IMR-90 (cell line): ENCODE results near the gene AS3MT. TPM values are rescaled to one million over a fixed set of nuclear protein-coding genes. Genes with fewer than 3 reads are reported as not detected.

Source experiments
- ATAC-seq: fragments of 200-7000 bp; cut with Tn5 transposase; 2 replicates; pipeline ENCODE4 v1.9.1; 2020; ENCODE audit warnings: low read depth, mild to moderate bottlenecking, moderate library complexity
- BruUV-seq: library from RNA; stranded (reverse); fragments of 400-500 nt; replicated peaks from 2 replicates; lab custom pipeline; 2021; lab: Mats Ljungman, UMichigan
- CTCF ChIA-PET: fragments of 300-600 bp; formaldehyde crosslinking; extraction: SDS; loops from one replicate; lab custom pipeline; 2021; ENCODE audit warnings: antibody characterized with exemption; lab: Yijun Ruan, JAX
- POLR2A ChIA-PET: fragments of 300-600 bp; sonication (Branson Sonifier 250); formaldehyde crosslinking; loops from one replicate; lab custom pipeline; 2022; ENCODE audit warnings: antibody characterized with exemption; ENCODE audit not compliant: unreplicated experiment; lab: Charles Lee
- DNase-seq: peaks from one replicate; pipeline ENCODE4 v3.0.0; 2013
- H2AFZ ChIP-seq: replicated peaks from 2 replicates; pipeline ENCODE3; 2013; ENCODE audit warnings: low read length, mild to moderate bottlenecking; ENCODE audit not compliant: poor library complexity
- H2AK5ac ChIP-seq: 2 replicates; pipeline ENCODE4 v1.6.1; 2013; ENCODE audit warnings: low read depth, low read length, inconsistent platforms
- H2AK9ac ChIP-seq: replicated peaks from 2 replicates; pipeline ENCODE3; 2013; ENCODE audit warnings: mild to moderate bottlenecking, low read depth, low read length, moderate library complexity; ENCODE audit not compliant: poor library complexity
- H2BK120ac ChIP-seq: 2 replicates; pipeline ENCODE4 v1.6.1; 2013; ENCODE audit warnings: low read depth, low read length, inconsistent platforms
- H2BK15ac ChIP-seq: 3 replicates; pipeline ENCODE4 v1.6.1; 2013; ENCODE audit warnings: low read depth, low read length, inconsistent platforms
- H2BK20ac ChIP-seq: 2 replicates; pipeline ENCODE4 v1.6.1; 2013; ENCODE audit warnings: low read depth, mild to moderate bottlenecking, inconsistent platforms, low read length, moderate library complexity
- H2BK5ac ChIP-seq: 2 replicates; pipeline ENCODE4 v1.6.1; 2013; ENCODE audit warnings: mild to moderate bottlenecking, low read depth, low read length, inconsistent platforms; ENCODE audit not compliant: poor library complexity, severe bottlenecking
- H3K14ac ChIP-seq: replicated peaks from 2 replicates; pipeline ENCODE4 v1.6.1; 2013; ENCODE audit warnings: low read depth, low read length, inconsistent platforms
- H3K18ac ChIP-seq: 2 replicates; pipeline ENCODE4 v1.6.1; 2013; ENCODE audit warnings: low read depth, low read length, control low read depth
- H3K23ac ChIP-seq: 2 replicates; pipeline ENCODE4 v1.6.1; 2013; ENCODE audit warnings: low read depth, low read length, inconsistent platforms
- H3K27ac ChIP-seq: 2 replicates; pipeline ENCODE4 v1.5.1; 2013; ENCODE audit warnings: mild to moderate bottlenecking, control low read depth, low read length; ENCODE audit not compliant: insufficient read depth
- H3K27me3 ChIP-seq: 2 replicates; pipeline ENCODE4 v1.6.1; 2013; ENCODE audit warnings: low read length; ENCODE audit not compliant: control insufficient read depth, insufficient read depth
- H3K36me3 ChIP-seq: 2 replicates; pipeline ENCODE4 v1.6.1; 2013; ENCODE audit warnings: low read length, mixed read lengths; ENCODE audit not compliant: control insufficient read depth, insufficient read depth
- H3K4ac ChIP-seq: 2 replicates; pipeline ENCODE4 v1.6.1; 2013; ENCODE audit warnings: low read depth, low read length, inconsistent platforms
- H3K4me1 ChIP-seq: 2 replicates; pipeline ENCODE4 v1.6.1; 2013; ENCODE audit warnings: low read length, mixed read lengths; ENCODE audit not compliant: control insufficient read depth, insufficient read depth
- H3K4me2 ChIP-seq: 2 replicates; pipeline ENCODE4 v1.6.1; 2013; ENCODE audit warnings: low read depth, mild to moderate bottlenecking, control low read depth, low read length, moderate library complexity
- H3K4me3 ChIP-seq: 2 replicates; pipeline ENCODE4 v1.5.1; 2013; ENCODE audit warnings: low read depth, mild to moderate bottlenecking, control low read depth, low read length, moderate library complexity; ENCODE audit not compliant: insufficient read depth
- H3K56ac ChIP-seq: 2 replicates; pipeline ENCODE4 v1.6.1; 2013; ENCODE audit warnings: low read length, inconsistent platforms; ENCODE audit not compliant: insufficient read depth; ENCODE audit errors: extremely low read depth
- H3K79me1 ChIP-seq, 2 experiments: 2 replicates each; pipeline ENCODE4 v1.6.1; 2013; ENCODE audit warnings: low read length in 2 of 2, inconsistent platforms in 1 of 2, low read depth in 1 of 2
- H3K9ac ChIP-seq: 2 replicates; pipeline ENCODE4 v1.6.1; 2013; ENCODE audit warnings: low read depth, low read length, control low read depth
- H3K9me1 ChIP-seq: 2 replicates; pipeline ENCODE4 v1.6.1; 2013; ENCODE audit warnings: low read length, inconsistent platforms; ENCODE audit not compliant: insufficient read depth
- H3K9me3 ChIP-seq: 2 replicates; pipeline ENCODE4 v1.6.1; 2013; ENCODE audit warnings: low read length; ENCODE audit not compliant: control insufficient read depth, insufficient read depth
- H4K20me1 ChIP-seq: 2 replicates; pipeline ENCODE4 v1.6.1; 2013; ENCODE audit warnings: low read length, inconsistent platforms; ENCODE audit not compliant: insufficient read depth
- H4K5ac ChIP-seq: 2 replicates; pipeline ENCODE4 v1.6.1; 2013; ENCODE audit warnings: mild to moderate bottlenecking, low read depth, low read length, control low read depth
- H4K8ac ChIP-seq, 2 experiments: 2 replicates each; pipeline ENCODE4 v1.6.1; 2013; ENCODE audit warnings: low read depth in 2 of 2, low read length in 2 of 2, control low read depth in 1 of 2, inconsistent platforms in 1 of 2
- H4K91ac ChIP-seq: 2 replicates; pipeline ENCODE4 v1.6.1; 2013; ENCODE audit warnings: low read depth, low read length, inconsistent platforms; ENCODE audit not compliant: insufficient read depth
- BHLHE40 ChIP-seq: fragments of 150-350 bp; IDR thresholded peaks from 2 replicates; pipeline ENCODE4 v1.6.1; 2016; ENCODE audit warnings: mild to moderate bottlenecking, low read depth, low read length
- CEBPB ChIP-seq: IDR thresholded peaks from 2 replicates; pipeline ENCODE4 v1.6.1; 2012; ENCODE audit warnings: low read depth, low read length, improper control_type of control experiment
- ELK1 ChIP-seq: fragments of 150-350 bp; IDR thresholded peaks from 2 replicates; pipeline ENCODE4 v1.6.1; 2016; ENCODE audit warnings: low read depth, mild to moderate bottlenecking, low read length, moderate library complexity, borderline replicate concordance
- FOS ChIP-seq: fragments of 150-350 bp; IDR thresholded peaks from 2 replicates; pipeline ENCODE4 v1.6.1; 2016; ENCODE audit warnings: low read depth, low read length
- MAFK ChIP-seq: IDR thresholded peaks from 2 replicates; pipeline ENCODE4 v1.6.1; 2012; ENCODE audit warnings: low read depth, low read length, improper control_type of control experiment
- NFE2L2 ChIP-seq: fragments of 150-350 bp; IDR thresholded peaks from 2 replicates; pipeline ENCODE4 v1.6.1; 2016; ENCODE audit warnings: low read depth, mild to moderate bottlenecking, low read length
- POLR2A ChIP-seq: IDR thresholded peaks from 2 replicates; pipeline ENCODE4 v1.6.1; 2012; ENCODE audit warnings: mild to moderate bottlenecking, low read depth, low read length
- RAD21 ChIP-seq: IDR thresholded peaks from 2 replicates; pipeline ENCODE4 v1.6.1; 2012; ENCODE audit warnings: low read length, improper control_type of control experiment
- RCOR1 ChIP-seq: IDR thresholded peaks from 2 replicates; pipeline ENCODE4 v1.6.1; 2012; ENCODE audit warnings: mild to moderate bottlenecking, low read length, improper control_type of control experiment; ENCODE audit not compliant: insufficient replicate concordance
- RFX5 ChIP-seq: IDR thresholded peaks from 2 replicates; pipeline ENCODE4 v1.8.0; 2012; ENCODE audit warnings: low read depth, mild to moderate bottlenecking, low read length, moderate library complexity
- SMC3 ChIP-seq: fragments of 150-350 bp; IDR thresholded peaks from 2 replicates; pipeline ENCODE4 v1.6.1; 2016; ENCODE audit warnings: low read depth, mild to moderate bottlenecking, antibody characterized with exemption, low read length, moderate library complexity
- USF2 ChIP-seq: fragments of 150-350 bp; IDR thresholded peaks from 2 replicates; pipeline ENCODE4 v1.6.1; 2017; ENCODE audit warnings: mild to moderate bottlenecking, antibody characterized with exemption, low read length, low read depth
- dilution Hi-C: fragments of 300-500 bp; cut with HindIII; formaldehyde crosslinking; loops from one replicate; pipeline ENCODE4 v1.14.3; 2018; ENCODE audit warnings: low sequenced_read_pairs; ENCODE audit not compliant: unreplicated experiment
- in situ Hi-C: fragments of 300-500 bp; cut with MboI; formaldehyde crosslinking; loops from 3 replicates; pipeline ENCODE4 v1.14.3; 2019; ENCODE audit warnings: low sequenced_read_pairs, inconsistent platforms, mixed read lengths
- intact Hi-C: fragments of 100-400 bp; cut with micrococcal nuclease; formaldehyde crosslinking; loops from 2 replicates; pipeline ENCODE4 v1.10.0; 2022
- polyA plus RNA-seq, 3 experiments: library from polyadenylated mRNA; depleted of rRNA; stranded (reverse); fragments of >200 nt; gene quantifications; 2 replicates each; pipeline ENCODE4 v1.2.3, GENCODE V29; 2012; ENCODE audit warnings: low replicate concordance in 1 of 3
- total RNA-seq: library from RNA; depleted of rRNA; stranded (reverse); fragments of >200 nt; gene quantifications from 2 replicates; pipeline ENCODE4 v1.2.3, GENCODE V29; 2012

AS3MT gene
- total and polyA plus RNA-seq, 2 of the 4 experiments (the other 2 are of a cell fraction), result 2.7 to 3.6 TPM

- H3K79me1 ChIP-seq, result peaks cover 4 to 75% of the 10 kb centered on the region in 2 experiments
- no peak overlapping the region for H2AFZ ChIP-seq
- H4K20me1 ChIP-seq, result peaks cover 36% of the 10 kb centered on the region; the same call in 1 of the 2 replicates
- H4K8ac ChIP-seq, result no peak overlapping the region
- H3K56ac ChIP-seq, result no peak overlapping the region
- no peak overlapping the region for H2BK5ac ChIP-seq
- intact Hi-C loops (no loop called here), in situ Hi-C loops (no loop called here), dilution Hi-C loops (no loop called here)
- no peak overlapping the region for H4K5ac ChIP-seq
- no peak overlapping the region for H2AK5ac ChIP-seq
- no peak overlapping the region for H3K27ac ChIP-seq
- H3K9me1 ChIP-seq, result peaks cover 10% of the 10 kb centered on the region
- peak overlapping the region; percentile 15; the same call in 1 of the 2 replicates for H3K4me3 ChIP-seq
- H3K18ac ChIP-seq, result no peak overlapping the region
- no peak overlapping the region for H3K4ac ChIP-seq
- no peak for ATAC-seq
- DNase-seq, result no peak
- POLR2A ChIA-PET, result no interaction called here
- H3K14ac ChIP-seq, result no peak overlapping the region
- H2BK15ac ChIP-seq, result no peak overlapping the region
- H2BK120ac ChIP-seq, result no peak overlapping the region
- H2BK20ac ChIP-seq, result no peak overlapping the region
- BruUV-seq, result no TSS peak
- H3K36me3 ChIP-seq, result peaks cover 8% of the 10 kb centered on the region
- H3K9ac ChIP-seq, result no peak overlapping the region; the same call in 1 of the 2 replicates
- no peak overlapping the region for H4K91ac ChIP-seq
- peaks cover 3% of the 10 kb centered on the region; the same call in 1 of the 2 replicates for H3K4me1 ChIP-seq
- peak overlapping the region; percentile 50; the same call in 1 of the 2 replicates for H3K23ac ChIP-seq
- no peak for TF ChIP-seq FOS
- no peak for TF ChIP-seq BHLHE40
- TF ChIP-seq USF2, result no peak
- TF ChIP-seq SMC3, result no peak
- no peak for TF ChIP-seq RFX5
- no peak for TF ChIP-seq CEBPB
- no peak for TF ChIP-seq POLR2A
- TF ChIP-seq MAFK, result no peak
- TF ChIP-seq RCOR1, result no peak
- TF ChIP-seq RAD21, result no peak
- no peak for TF ChIP-seq ELK1
- TF ChIP-seq NFE2L2, result no peak
- H3K27me3 ChIP-seq, result no peaks in the 10 kb centered on the region
- H3K4me2 ChIP-seq, result peak overlapping the region; percentile 78; the same call in 1 of the 2 replicates
- no peak overlapping the region for H2AK9ac ChIP-seq
- H3K9me3 ChIP-seq, result peaks cover 2% of the 10 kb centered on the region
- CTCF ChIA-PET, result no interaction called here
These were observed 54.3 kb downstream of the AS3MT start for GRCh38 chr10:102923601-102924000.
